Stimulated activated CD4-positive, alpha-beta T cell treated with anti-CD3 and anti-CD28 coated beads, Interleukin-1b, Interleukin-23, amount 100 ng/mL, for 1 hour (primary cell): ENCODE measurements around the gene ADAMTSL3.
"Not testable (repeated sequence)": the region's sequence is repeated elsewhere in the genome, so short reads cannot be mapped to it uniquely, and the experiment has no call there.

Source experiments
- DNase-seq, 2 donors: peaks; one replicate each; pipeline ENCODE4 v3.0.0-alpha.2; 2020; ENCODE audit warnings: low read depth in 2 of 2

Gene ADAMTSL3

GRCh38 chr15:83753872-83754493 lies 100.1 kb downstream of the ADAMTSL3 start:
- DNase-seq, result no peak

GRCh38 chr15:83757291-83757690 lies 103.4 kb downstream of the ADAMTSL3 start:
- not testable (repeated sequence) for DNase-seq

DNA sequence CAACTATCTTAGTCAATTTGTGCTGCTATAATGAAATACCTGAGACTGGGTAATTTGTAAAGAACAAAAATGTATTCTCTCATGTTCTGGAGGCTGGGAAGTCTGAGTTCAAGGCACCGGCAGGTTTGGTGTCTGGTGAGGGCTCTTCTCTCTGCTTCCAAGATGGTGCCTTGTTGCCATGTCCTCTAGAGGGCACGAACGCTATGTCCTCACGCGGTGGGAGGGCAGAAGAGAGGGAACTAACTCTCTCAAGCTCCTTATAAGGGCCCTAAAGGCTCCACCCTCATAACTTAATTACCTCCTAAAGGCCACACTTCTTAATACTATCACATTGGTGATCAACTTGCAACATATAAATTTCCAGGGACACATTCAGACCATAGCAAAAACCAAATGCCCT lies 108.4 kb downstream of the ADAMTSL3 start:
- no peak for DNase-seq

GRCh38 chr15:83764201-83764838 lies 110.4 kb downstream of the ADAMTSL3 start:
- DNase-seq, result no peak

GRCh38 chr15:83766339-83766738 lies 112.4 kb downstream of the ADAMTSL3 start:
- DNase-seq, result no peak

- DNase-seq, result no peak
Measured at GRCh38 chr15:83767741-83768140, 113.8 kb downstream of the ADAMTSL3 start.

DNA sequence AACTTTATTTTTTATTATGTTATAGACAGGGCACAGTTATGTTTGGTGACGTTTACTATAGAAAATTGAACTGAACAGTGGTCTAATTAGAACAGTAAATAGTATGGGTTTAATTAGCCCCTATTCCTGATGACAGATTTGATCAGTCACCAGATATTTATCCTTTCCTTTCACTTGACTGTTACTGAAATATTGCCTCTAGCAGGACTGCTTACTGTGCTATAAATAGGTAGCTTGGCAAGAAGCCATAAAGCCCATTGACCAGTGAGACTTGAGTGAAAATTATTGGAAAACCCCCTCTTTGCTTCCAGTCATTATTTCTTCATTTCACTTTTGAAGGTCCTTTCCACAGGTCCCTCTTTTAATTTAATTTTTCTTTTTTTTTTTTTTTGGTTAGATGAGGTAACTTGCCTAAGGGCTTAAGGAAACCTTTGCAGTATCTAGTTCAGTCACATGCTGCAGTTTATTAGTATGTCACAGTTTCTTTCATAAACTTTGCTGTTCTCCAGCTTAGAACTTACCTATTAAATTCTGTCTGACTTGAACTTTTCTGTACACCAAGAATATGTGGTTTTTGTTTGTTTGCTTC lies 115.6 kb downstream of the ADAMTSL3 start:
- no peak for DNase-seq

- no peak for DNase-seq
Measured at GRCh38 chr15:83775738-83776137, 121.8 kb downstream of the ADAMTSL3 start.

DNA sequence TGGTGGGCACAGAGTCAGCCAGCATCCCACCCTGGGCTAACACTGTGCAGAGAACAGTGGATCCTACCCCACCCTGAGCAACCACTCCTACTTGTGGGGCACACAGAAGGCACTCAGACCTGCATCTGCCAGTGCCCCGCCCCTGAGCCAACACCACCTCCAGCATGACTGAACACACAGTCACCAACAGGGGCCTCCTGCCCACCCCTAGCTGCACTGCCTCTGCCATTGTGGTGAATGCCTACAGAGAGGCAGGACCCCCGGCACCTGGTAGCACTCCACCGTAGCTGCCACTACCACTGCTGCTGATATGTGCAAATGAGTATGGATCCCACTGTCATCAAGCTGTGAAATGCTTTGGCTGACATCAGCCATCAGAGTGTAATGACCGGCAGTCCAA lies 123.1 kb downstream of the ADAMTSL3 start:
- no peak for DNase-seq

DNA sequence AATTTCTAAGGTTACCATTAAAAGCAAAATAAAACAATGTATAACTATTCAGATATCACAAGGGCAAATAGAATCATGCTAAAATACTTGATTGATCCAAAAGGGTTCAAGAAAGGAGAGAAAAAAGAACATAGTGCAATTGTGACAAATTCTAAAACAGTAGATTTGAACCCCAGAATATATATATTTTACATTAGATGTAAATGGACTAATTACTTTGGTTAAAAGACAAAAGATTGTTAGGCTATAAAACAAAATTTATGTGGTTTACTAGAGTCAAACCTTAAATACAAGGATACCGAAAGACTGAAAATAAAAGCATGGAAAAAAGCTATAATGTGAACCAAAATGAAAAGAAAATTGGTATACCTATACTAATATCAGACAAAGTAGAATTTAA lies 129.3 kb downstream of the ADAMTSL3 start:
- no peak for DNase-seq

DNA sequence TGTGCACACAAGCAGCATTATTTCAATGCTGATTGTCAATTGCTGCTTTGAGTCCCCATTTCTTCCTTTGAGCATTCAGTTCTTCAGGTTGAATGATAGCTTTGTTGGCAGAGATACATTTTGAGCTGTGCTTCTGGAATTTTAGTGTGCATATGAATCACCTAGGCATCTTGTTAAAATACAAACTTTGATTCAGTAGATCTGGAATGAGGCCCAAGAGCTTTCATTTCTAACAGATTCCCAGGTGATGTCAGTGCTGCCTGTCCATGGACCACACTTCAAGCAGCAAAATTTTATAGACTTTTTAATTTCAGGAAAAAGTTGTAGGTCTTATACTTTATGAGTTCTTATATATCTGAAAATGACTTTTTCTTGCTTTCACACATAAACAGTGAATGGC lies 131.1 kb downstream of the ADAMTSL3 start:
- no peak for DNase-seq

DNA sequence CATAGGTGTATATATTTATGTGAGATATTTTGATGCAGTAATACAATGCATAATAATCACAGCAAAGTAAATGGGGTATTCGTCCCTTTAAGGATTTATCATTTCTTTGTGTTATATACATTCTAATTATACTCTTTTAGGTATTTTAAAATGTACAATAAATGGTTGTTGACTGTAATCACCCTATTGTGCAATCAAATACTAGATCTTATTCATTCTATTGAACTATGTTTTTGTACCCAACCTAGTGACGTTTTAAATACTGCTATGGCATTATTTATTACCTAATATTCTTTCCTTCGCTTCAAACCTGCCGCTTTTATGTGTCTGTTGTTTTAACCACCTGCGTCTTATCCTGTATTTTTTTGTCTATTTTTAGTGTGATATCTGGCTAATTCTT lies 132.4 kb downstream of the ADAMTSL3 start:
- DNase-seq, result no peak

DNA sequence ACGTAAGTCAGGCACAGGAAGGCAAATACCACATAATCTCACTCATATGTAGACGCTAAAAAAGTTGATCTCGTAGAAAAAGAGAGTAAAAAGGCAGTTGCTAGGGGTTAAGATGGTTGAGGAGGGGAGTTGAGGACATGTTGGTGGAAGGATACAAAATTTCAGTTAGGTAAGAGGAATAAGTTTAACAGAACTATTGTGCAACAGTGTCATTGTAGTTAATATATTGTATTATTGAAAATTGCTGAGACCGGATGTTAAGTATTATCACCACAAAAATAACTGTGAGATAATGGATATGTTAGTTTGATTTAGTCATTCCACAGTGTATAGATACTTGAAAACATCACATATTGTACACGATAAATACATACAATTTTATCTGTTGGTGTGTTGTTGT lies 139.1 kb downstream of the ADAMTSL3 start:
- no peak for DNase-seq

- no peak for DNase-seq
Measured at GRCh38 chr15:83794209-83794608, 140.3 kb downstream of the ADAMTSL3 start.

GRCh38 chr15:83809345-83809744 lies 155.4 kb downstream of the ADAMTSL3 start:
- no peak for DNase-seq

GRCh38 chr15:83810110-83810509 lies 156.2 kb downstream of the ADAMTSL3 start:
- no peak for DNase-seq

GRCh38 chr15:83813682-83814081 lies 159.8 kb downstream of the ADAMTSL3 start:
- no peak for DNase-seq

DNA sequence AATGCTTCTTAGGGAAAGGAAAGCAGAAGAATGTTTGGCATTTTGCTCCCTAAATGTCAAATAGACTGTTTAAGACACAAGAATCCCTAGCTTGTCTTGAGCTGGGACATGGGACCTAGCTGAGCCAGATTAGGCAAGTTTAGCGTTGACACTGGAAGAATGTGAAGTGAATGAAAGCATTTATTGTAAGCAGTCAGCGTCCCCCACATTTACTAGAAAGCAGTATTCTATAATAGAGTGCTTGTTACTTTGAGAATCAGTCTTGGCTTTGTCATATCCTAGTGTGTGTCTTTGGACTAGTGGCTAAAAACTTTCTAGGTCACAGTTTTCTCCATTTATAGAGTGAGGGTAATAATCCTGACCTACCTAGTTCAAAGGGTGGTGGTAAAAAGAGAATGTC lies 161.6 kb downstream of the ADAMTSL3 start:
- no peak for DNase-seq

DNA sequence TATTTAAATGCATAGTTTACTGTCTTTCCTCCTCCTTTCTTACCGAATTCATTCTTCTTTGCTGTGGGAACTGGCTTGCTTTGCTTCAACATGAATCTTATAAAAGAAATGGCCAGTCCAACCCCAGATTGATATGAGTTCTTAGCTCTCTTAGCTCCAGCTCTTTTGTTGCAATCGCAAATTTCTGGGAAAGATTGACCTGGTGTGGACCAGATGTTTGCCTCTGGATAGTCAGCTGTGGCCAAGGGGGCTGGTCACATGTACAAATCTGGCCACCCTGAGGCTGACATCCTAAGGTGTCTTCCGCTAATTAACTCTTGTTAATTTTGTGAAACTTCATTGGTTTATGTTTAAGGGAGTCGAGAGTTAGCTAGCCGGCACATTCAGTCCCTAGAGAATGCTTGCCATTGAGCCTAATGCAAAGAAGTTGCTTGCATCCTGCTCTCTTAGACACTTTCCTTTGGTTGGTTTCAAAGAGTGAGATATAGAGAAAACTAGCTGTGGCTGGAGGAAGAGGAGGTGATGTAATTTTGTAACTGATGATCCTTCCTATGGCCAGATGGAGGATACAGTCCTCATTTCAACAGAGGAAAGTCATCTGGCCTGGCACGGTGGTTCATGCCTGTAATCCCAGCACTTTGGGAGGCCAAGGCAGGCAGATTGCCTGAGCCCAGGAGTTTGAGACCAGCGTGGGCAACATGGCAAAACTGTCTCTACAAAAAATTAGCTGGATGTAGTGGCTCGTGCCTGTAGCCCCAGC lies 162.4 kb downstream of the ADAMTSL3 start:
- DNase-seq, result no peak

GRCh38 chr15:83818591-83818990 lies 164.7 kb downstream of the ADAMTSL3 start:
- DNase-seq, result no peak

GRCh38 chr15:83830381-83830780 lies 176.5 kb downstream of the ADAMTSL3 start:
- no peak for DNase-seq

DNA sequence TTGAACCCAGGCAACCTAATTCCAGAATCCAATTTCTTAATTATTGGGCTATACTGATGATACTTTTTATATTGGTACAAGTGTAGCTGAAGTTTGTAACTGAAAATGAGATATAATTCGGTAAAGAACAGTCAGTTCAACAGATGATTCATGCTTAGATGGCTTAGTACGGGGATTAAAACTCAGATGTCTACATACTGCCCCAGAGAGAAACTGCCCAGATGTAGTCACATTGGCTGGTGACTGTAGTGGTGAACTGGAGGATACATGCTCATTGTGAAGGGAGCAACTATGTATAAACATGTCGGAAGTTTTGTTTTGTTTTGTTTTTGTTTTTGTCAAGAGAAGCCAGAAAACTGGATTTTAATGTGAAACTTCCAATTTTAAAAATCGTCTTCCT lies 179.6 kb downstream of the ADAMTSL3 start:
- no peak for DNase-seq

DNA sequence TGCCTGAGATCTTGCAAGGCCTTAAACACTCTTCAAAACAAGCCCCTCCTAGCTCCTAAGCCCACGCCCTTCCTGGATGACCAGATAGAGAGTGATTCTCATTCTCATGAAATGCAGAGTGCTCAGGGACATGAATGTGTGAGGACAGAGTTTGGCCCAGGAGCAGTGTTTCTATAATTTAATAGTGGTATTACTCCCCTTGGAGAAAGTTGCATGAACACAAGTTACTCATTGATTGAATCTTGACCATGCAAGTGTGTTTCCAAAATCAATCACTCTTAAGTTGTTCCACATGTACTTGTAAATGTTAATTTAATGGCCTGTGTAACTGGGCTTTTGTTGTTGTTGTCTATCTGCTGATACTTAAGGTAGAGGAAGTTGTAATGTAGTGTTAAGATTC lies 181.6 kb downstream of the ADAMTSL3 start:
- no peak for DNase-seq
